Measurements from ENCODE around the gene FSTL1.

DNA sequence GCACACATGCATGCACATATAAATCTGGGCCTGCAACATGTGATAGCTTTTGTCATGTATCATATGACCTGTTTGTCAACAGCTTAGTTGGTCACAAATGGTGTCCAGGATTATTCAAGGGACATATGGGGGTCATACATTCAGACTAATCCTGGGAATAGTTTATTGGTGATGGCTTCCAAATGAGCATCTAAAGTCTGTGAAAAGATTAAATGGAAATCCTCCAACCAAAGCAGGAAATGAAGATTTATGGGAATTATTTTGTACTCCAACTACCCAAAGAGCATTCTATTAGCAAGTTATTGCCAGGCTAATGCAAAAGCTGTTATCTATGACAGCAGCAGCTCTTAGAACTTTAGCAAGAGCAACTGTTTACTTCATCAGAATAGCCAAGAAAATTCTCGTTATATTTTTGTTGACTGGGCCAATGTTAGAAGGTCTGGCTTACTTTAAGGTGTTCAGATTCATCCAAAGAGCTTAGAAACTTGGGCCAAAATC, 7.1 kb downstream of the FSTL1 start:
- TF ChIP-seq CTCF (IDR thresholded peaks at IDR 0.05) (no peak), POLR2A (IDR thresholded peaks at IDR 0.05) (no peak)

Measured in heart left ventricle (tissue), 13 donors.